Choroid plexus epithelial cell (primary cell): ENCODE data around the gene SERGEF.
"Not testable (repeated sequence)": the region's sequence is repeated elsewhere in the genome, so short reads cannot be mapped to it uniquely, and the experiment has no call there.

Source experiments
- DNase-seq: peaks from one replicate; pipeline ENCODE4 v3.0.0-alpha.2; 2010; ENCODE audit warnings: low read depth
- H3K4me3 ChIP-seq: 2 replicates; pipeline ENCODE4 v1.5.1; 2011; ENCODE audit warnings: low read depth, mild to moderate bottlenecking, control low read depth, low read length, moderate library complexity
- TF ChIP-seq, protein P1 (sequence below): conservative IDR thresholded peaks from 2 replicates; pipeline ENCODE4 v1.5.1; 2011; ENCODE audit warnings: low read depth, mild to moderate bottlenecking, control low read depth, inconsistent platforms, low read length, moderate library complexity

The SERGEF gene

GRCh38 chr11:17883057-17883456 lies 129.8 kb downstream of the SERGEF start:
- no peak for DNase-seq
- TF ChIP-seq, protein P1, sequence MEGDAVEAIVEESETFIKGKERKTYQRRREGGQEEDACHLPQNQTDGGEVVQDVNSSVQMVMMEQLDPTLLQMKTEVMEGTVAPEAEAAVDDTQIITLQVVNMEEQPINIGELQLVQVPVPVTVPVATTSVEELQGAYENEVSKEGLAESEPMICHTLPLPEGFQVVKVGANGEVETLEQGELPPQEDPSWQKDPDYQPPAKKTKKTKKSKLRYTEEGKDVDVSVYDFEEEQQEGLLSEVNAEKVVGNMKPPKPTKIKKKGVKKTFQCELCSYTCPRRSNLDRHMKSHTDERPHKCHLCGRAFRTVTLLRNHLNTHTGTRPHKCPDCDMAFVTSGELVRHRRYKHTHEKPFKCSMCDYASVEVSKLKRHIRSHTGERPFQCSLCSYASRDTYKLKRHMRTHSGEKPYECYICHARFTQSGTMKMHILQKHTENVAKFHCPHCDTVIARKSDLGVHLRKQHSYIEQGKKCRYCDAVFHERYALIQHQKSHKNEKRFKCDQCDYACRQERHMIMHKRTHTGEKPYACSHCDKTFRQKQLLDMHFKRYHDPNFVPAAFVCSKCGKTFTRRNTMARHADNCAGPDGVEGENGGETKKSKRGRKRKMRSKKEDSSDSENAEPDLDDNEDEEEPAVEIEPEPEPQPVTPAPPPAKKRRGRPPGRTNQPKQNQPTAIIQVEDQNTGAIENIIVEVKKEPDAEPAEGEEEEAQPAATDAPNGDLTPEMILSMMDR, result no peak
- no peak overlapping the region for H3K4me3 ChIP-seq

GRCh38 chr11:17878743-17879142 lies 134.1 kb downstream of the SERGEF start:
- TF ChIP-seq, protein P1, result no peak
- no peak overlapping the region for H3K4me3 ChIP-seq
- no peak for DNase-seq

GRCh38 chr11:17877886-17878285 lies 135.0 kb downstream of the SERGEF start:
- no peak overlapping the region for H3K4me3 ChIP-seq
- DNase-seq, result no peak
- TF ChIP-seq, protein P1, result no peak

GRCh38 chr11:17876827-17877226 lies 136.0 kb downstream of the SERGEF start:
- TF ChIP-seq, protein P1, result no peak
- peak; percentile 7 for DNase-seq

DNA sequence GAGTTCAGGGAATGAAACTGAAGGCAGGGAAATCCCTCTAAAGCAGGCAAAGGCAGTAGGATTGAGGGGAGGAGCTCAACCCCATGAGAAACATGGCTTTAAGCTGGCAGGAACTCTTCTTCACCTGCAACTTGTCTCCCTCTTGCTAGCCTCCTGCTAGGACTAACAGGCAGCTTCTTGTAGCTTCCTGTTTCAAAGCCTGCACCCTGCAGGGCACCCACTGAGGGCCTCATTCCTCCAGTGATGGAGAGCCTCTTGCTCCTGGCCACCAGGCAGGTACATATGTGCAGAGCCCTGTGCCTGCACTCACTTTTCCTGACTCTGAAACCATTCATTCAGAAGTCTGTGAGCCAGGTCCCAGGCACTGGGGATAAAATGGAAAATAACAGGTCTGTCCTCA lies 137.0 kb downstream of the SERGEF start:
- TF ChIP-seq, protein P1, result no peak
- H3K4me3 ChIP-seq, result no peak overlapping the region
- DNase-seq, result no peak

More at GRCh38 chr11:17876827-17877226, 136.0 kb downstream of the SERGEF start:
- no peak overlapping the region for H3K4me3 ChIP-seq

GRCh38 chr11:17873586-17873985 lies 139.3 kb downstream of the SERGEF start:
- H3K4me3 ChIP-seq, result no peak overlapping the region
- no peak for DNase-seq
- TF ChIP-seq, protein P1, result no peak

DNA sequence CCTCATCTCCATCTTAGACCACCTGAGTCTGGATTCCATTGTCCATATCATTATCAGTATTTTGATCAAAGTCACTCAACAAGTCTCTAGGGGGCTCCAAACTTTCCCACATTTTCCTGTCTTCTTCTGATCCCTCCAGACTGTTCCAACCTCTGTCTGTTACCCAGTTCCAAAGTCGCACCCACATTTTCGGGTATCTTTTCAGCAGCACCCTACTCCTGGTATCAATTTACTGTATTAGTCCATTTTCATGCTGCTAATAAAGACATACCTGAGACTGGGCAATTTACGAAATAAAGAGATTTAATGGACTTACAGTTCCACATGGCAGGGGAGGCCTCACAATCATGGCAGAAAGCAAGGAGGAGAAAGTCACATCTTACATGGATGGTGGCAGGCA lies 144.4 kb downstream of the SERGEF start:
- not testable (repeated sequence) for H3K4me3 ChIP-seq, DNase-seq

GRCh38 chr11:17867341-17867740 lies 145.5 kb downstream of the SERGEF start:
- TF ChIP-seq, protein P1, result no peak
- no peak for DNase-seq
- no peak overlapping the region for H3K4me3 ChIP-seq
